Fibroblast of upper back skin (primary cell): ENCODE results near the gene ART4.

Source experiments
- DNase-seq: peaks from one replicate; pipeline ENCODE4 v3.0.0-alpha.2; 2013

ART4 gene

GRCh38 chr12:14843425-14843887 lies at the start of gene ART4:
Gene ART4, minus strand, starts transcription at chr12:14843526. Its CDS starts 413 bp downstream, at chr12:14843113.
- DNase-seq, result no peak

GRCh38 chr12:14892726-14893505 lies 49.6 kb upstream of the ART4 start:
- DNase-seq, result no peak

- no peak for DNase-seq
These were observed 47.4 kb upstream of the ART4 start for GRCh38 chr12:14890701-14891100.

GRCh38 chr12:14886271-14886670 lies 42.9 kb upstream of the ART4 start:
- no peak for DNase-seq

- peak; percentile 67 for DNase-seq
These were observed 42.4 kb upstream of the ART4 start, which contains the start of gene MGP for GRCh38 chr12:14885718-14886221. Gene MGP, minus strand, starts transcription at chr12:14885854. Its CDS starts 63 bp downstream, at chr12:14885791.

- DNase-seq, result peak; percentile 82
These were observed 41.1 kb upstream of the ART4 start for GRCh38 chr12:14884458-14884878.

- DNase-seq, result peak; percentile 33
These were observed 40.4 kb upstream of the ART4 start for GRCh38 chr12:14883686-14884085.

GRCh38 chr12:14880890-14881453 lies 37.6 kb upstream of the ART4 start:
- DNase-seq, result no peak

- no peak for DNase-seq
These were observed 36.1 kb upstream of the ART4 start for GRCh38 chr12:14879222-14879933.

- no peak for DNase-seq
These were observed 35.2 kb upstream of the ART4 start for GRCh38 chr12:14878488-14878887.

GRCh38 chr12:14876833-14877232 lies 33.5 kb upstream of the ART4 start:
- DNase-seq, result no peak

GRCh38 chr12:14874882-14875281 lies 31.6 kb upstream of the ART4 start:
- DNase-seq, result peak; percentile 53

- DNase-seq, result no peak
These were observed 30.3 kb upstream of the ART4 start for GRCh38 chr12:14873440-14874185.

GRCh38 chr12:14871886-14872285 lies 28.6 kb upstream of the ART4 start:
- DNase-seq, result no peak

- DNase-seq, result no peak
These were observed 27.9 kb upstream of the ART4 start for GRCh38 chr12:14871247-14871646.

- DNase-seq, result no peak
These were observed 25.7 kb upstream of the ART4 start for GRCh38 chr12:14868916-14869506.

- no peak for DNase-seq
These were observed 17.2 kb upstream of the ART4 start for GRCh38 chr12:14860490-14860889.

GRCh38 chr12:14858513-14858912 lies 15.2 kb upstream of the ART4 start:
- DNase-seq, result no peak

GRCh38 chr12:14854586-14855183 lies 11.4 kb upstream of the ART4 start:
- DNase-seq, result no peak

GRCh38 chr12:14853961-14854360 lies 10.6 kb upstream of the ART4 start:
- no peak for DNase-seq

- no peak for DNase-seq
These were observed 9.6 kb upstream of the ART4 start for GRCh38 chr12:14852880-14853279.
